ENCODE results near the gene NRDE2. TPM values are rescaled to one million over a fixed set of nuclear protein-coding genes. Genes with fewer than 3 reads are reported as not detected.

The NRDE2 gene
- total RNA-seq, 1 experiment from 2014 or later = 20.1 TPM

- TF ChIP-seq CTCF (IDR thresholded peaks at IDR 0.05 in 2 of 3, conservative IDR thresholded peaks at IDR 0.05 in 1 of 3; ENCODE audit: borderline replicate concordance in 1 of 3, insufficient read depth in 1 of 3, low read depth in 2 of 3, low read length in 2 of 3) (no peak), EZH2 (IDR thresholded peaks at IDR 0.05) (no peak), EGR1 (IDR thresholded peaks at IDR 0.05; ENCODE audit: low read depth) (no peak), ZBTB33 (IDR thresholded peaks at IDR 0.05; ENCODE audit: extremely low read depth, insufficient replicate concordance, low read length) (no peak), CEBPB (IDR thresholded peaks at IDR 0.05; ENCODE audit: low read depth) (no peak), JUND (IDR thresholded peaks at IDR 0.05) (no peak)
These were observed 9.8 kb downstream of the NRDE2 start (continued) for GRCh38 chr14:90321891-90322290.

- intact Hi-C loops (cut with micrococcal nuclease) = no loop called here
- Histone ChIP-seq H3K4me1 (ENCODE audit: control insufficient read depth in 1 of 2, insufficient read depth in 2 of 2, low read length in 2 of 2) (no peaks in the 10 kb centered on the region), H3K9me3 (ENCODE audit: control insufficient read depth in 1 of 2, insufficient read depth in 1 of 2, low read depth in 1 of 2, low read length in 2 of 2) (no peaks in the 10 kb centered on the region), H3K27ac (ENCODE audit: low read depth, low read length) (no peak overlapping the region), H3K27me3 (ENCODE audit: insufficient read depth, low read length) (no peaks in the 10 kb centered on the region), H4K20me1 (ENCODE audit: insufficient read depth) (no peaks in the 10 kb centered on the region), H3K79me2 (ENCODE audit: insufficient read depth, low read length) (peaks cover 50% of the 10 kb centered on the region), H3K9ac (ENCODE audit: low read length) (no peak overlapping the region), H3K4me3 (replicated peaks in 1 of 2; ENCODE audit: low read depth in 1 of 2, low read length in 2 of 2) (no peak overlapping the region), H3K4me2 (ENCODE audit: low read length) (no peak overlapping the region), H3K36me3 (ENCODE audit: control insufficient read depth in 1 of 2, insufficient read depth in 2 of 2, low read length in 2 of 2) (peaks cover 6 to 16% of the 10 kb centered on the region in 2 experiments; a peak in 2 of 4 replicates), H2AFZ (ENCODE audit: low read depth, low read length, poor library complexity, severe bottlenecking) (no peak overlapping the region), H3K9me2 (ENCODE audit: insufficient read depth) (no peaks in the 10 kb centered on the region)
- CTCF ChIA-PET = no interaction called here
- ATAC-seq = no peak
- DNase-seq (ENCODE audit: low read depth, low spot score) = no peak
- TF ChIP-seq ELF1 (IDR thresholded peaks at IDR 0.05; ENCODE audit: borderline replicate concordance, low read depth) (no peak), ZBTB33 (IDR thresholded peaks at IDR 0.05; ENCODE audit: extremely low read depth, insufficient replicate concordance, low read length) (no peak)
- POLR2A ChIA-PET = no interaction called here
- no TSS peak for BruUV-seq (replicated peaks)
- RAD21 ChIA-PET (ENCODE audit: low non-redundant PET in 1 of 2, low total read pairs in 2 of 2, uncharacterized antibody in 2 of 2, unreplicated experiment in 2 of 2) = no interaction called here
These were observed 11.9 kb downstream of the NRDE2 start for GRCh38 chr14:90319634-90320541.
